GM19463 (cell line): ENCODE data around the gene PPIL6.
"Not testable (repeated sequence)": the region's sequence is repeated elsewhere in the genome, so short reads cannot be mapped to it uniquely, and the experiment has no call there.

Experiments
- ATAC-seq: cut with Tn5 transposase; IDR thresholded peaks from one replicate; pipeline ENCODE4 v1.9.1; 2021; ENCODE audit warnings: mild to moderate bottlenecking, moderate library complexity; ENCODE audit not compliant: unreplicated experiment

The PPIL6 gene

GRCh38 chr6:109369728-109370127 lies 70.7 kb downstream of the PPIL6 start:
- ATAC-seq: no peak

DNA sequence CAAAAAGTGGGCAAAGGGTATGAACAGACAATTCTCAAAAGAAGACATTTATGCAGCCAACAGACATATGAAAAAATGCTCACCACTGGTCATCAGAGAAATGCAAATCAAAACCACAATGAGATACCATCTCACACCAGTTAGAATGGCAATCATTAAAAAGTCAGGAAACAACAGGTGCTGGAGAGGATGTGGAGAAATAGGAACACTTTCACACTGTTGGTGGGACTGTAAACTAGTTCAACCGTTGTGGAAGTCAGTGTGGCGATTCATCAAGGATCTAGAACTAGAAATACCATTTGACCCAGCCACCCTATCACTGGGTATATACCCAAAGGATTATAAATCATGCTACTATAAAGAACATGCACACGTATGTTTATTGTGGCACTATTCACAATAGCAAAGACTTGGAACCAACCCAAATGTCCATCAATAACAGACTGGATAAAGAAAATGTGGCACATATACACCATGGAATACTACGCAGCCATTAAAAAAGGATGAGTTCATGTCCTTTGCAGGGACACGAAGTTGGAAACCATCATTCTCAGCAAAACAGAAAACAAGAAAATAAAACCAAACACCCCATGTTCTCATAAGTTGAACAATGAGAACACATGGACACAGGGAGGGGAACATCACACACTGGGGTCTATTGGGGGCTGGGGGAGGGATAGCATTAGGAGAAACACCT lies 75.9 kb downstream of the PPIL6 start:
- not testable (repeated sequence) for ATAC-seq

DNA sequence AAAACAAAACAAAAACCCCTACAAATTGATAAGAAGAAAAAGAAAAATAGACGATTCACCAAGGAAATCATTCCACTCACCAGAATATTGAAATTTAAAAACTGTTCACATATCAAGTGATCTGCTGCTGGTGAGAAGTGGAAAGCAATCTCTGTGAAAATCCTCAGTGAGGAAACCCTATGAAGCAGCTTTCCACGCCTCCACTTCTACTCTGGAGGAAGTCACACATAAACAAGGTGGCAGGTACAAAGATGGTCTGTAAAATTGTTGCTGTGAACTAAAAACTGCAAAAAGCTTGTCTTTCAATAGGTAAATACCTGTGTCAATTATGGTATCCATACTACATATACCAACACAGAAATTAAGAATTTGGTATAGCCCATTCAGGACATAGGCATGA lies 76.7 kb downstream of the PPIL6 start:
- ATAC-seq: no peak

DNA sequence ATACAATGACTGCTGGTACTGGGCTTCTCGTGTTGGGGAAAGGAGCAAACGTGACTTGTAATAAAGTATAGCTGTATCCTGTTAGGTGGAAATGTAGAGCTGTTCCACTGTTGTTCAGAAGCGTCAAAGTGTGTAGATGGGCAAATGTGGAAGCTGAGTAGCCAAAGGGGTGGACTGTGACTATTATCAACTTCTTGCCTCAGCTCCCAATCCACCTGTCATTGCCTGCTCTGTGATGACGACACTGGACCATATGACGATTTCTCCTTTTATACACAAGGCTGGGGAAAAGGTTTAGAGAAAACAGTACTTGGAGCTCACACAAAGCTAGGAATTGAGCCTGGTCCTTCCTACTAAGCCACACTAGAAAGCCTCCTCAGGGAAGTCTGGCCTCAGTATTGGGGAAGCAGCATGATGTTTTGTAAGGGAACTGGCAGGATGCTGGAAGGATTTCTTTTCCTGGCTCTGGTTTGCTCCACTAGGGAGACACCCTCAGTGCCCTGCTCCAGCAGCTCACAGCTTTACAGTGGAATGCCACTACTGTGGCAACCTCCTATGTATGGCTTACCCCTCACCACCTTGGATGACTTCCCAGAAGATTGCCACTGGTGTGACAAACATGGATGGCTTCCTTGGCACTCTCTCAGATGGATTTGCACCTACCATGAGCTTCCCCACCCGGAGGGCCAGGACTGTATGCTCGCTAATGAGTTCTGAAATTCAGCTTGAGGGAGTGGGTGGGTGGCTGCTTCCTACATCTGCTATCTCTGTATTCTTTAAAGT lies 78.1 kb downstream of the PPIL6 start:
- no peak for ATAC-seq

DNA sequence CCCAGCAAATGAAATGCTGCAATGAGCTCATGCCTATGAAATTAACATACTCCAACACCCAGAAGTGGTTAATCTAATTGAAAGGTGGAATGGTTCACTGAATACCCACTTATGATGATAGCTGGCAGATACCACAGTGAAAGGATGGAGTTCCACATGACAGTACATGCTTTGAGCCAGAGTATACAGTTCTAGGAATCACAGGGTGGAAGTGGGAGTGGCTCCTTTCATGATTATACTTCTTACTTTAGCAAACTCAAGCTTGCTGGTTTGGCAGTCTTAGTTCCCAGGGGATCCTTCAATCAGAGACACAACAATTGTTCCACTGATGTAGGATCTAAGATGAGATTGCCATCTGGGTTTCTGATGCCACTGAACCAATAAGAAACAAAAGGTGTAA lies 79.6 kb downstream of the PPIL6 start:
- no peak for ATAC-seq

- no peak for ATAC-seq
These were observed 80.1 kb downstream of the PPIL6 start for GRCh38 chr6:109360281-109360680.

GRCh38 chr6:109359248-109359647 lies 81.2 kb downstream of the PPIL6 start:
- no peak for ATAC-seq

DNA sequence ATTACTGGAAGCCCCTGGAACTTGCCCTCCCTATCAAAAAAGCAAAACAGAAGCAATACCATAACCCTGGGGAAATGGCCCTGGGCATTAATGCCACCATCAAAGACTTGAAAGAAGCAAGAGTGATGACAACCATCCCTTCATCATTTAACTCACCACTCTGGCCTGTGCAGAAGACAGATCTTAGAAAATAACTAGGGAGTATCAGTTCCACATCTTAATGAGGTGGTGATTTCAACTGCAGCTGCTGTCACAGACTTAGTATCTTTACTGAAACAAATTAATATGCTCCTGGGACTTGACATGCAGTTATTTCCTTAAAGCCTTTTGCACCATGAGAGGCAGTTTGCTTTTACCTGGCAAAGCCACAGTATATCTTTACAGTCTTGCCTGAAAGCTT lies 82.2 kb downstream of the PPIL6 start:
- ATAC-seq: no peak

DNA sequence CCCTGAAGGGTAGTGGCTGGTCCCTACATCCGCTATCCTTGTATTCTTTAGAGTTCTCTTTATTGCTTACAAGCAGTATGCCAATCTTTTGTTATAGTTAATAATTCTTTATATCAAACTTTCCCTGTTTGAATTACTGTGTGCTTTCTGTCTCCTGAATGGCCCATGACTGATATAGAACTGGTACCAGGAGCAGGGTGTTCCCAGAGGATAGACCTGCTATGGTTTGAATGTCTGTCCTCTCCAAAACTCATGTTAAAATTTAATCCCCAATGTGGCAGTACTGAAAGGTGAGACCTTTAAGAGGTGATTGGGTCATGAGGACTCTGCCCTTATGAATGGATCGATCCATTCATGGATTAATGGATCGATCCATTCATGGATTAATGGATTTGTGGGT lies 84.2 kb downstream of the PPIL6 start:
- ATAC-seq: no peak

GRCh38 chr6:109351231-109352130 lies 88.9 kb downstream of the PPIL6 start:
- ATAC-seq: no peak

- no peak for ATAC-seq
These were observed 90.9 kb downstream of the PPIL6 start for GRCh38 chr6:109349419-109349987.

GRCh38 chr6:109348226-109348625 lies 92.2 kb downstream of the PPIL6 start:
- ATAC-seq: no peak

DNA sequence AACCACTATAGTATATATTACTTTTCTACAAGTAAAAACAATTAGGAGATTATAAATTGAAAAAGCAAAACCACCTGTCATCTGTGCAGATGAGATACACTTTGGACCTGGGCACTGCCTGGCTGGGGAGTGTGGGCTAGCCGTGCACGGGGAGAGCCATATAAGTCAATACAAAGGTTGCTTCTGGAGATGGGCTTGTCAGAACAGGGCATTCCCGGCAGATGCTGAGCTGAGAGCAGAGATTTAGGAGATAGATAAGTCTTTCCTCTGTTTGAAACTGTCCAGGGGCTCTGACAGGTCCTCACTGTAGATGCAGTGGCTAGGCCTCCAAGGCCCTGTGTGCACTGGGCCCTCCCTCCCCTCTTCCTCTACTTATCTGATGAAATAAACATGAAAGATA lies 92.6 kb downstream of the PPIL6 start:
- no peak for ATAC-seq

- ATAC-seq: no peak
These were observed 94.4 kb downstream of the PPIL6 start for GRCh38 chr6:109345986-109346385.

DNA sequence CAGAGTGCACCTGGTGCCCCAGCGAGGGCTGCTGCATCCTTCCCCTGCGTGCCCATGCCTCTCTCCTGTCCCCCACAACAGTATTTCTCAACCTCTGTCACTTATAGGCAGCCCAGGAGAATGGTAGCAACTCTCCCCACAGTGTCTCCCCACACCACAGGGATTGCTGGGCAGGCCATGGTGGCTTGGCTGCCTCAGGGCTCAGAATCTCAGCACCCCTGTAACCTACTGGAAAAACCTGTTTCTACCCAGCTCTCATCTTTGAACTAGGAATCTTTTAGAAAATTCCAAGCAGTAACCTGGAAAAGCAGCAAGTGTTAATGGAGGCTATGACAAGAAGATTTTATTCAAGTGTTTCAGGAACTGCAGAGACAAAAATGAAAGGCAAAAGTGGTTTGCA lies 96.2 kb downstream of the PPIL6 start:
- ATAC-seq: no peak

- no peak for ATAC-seq
These were observed 96.9 kb downstream of the PPIL6 start for GRCh38 chr6:109343518-109343917.

- ATAC-seq: no peak
These were observed 97.5 kb downstream of the PPIL6 start for GRCh38 chr6:109342911-109343310.

DNA sequence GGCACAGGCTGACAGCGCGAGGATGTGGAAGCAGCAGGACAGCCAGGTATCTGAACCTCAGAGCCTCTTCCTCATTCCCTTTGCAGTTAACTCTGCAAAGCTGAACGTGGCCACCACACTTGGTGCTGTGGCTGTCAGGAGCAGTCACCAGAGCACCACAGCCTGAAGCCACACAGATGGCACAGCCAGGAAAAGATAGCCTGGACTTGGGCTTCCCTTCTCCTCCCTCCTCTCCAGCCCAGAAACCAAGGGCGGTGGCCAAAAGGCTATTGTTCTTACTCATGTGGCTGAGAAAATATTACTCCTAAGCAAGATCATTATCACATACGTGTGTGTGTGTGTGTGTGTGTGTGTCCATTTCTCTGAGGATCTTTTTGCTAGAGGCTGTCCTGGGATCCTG lies 97.9 kb downstream of the PPIL6 start:
- no peak for ATAC-seq

- no peak for ATAC-seq
These were observed 99.6 kb downstream of the PPIL6 start for GRCh38 chr6:109340811-109341210.
